Transverse colon (tissue), 3 donors: ENCODE results near the gene MMD.

ENCODE experiments used
- EP300 ChIP-seq: sonication (generic); formaldehyde crosslinking; IDR thresholded peaks from one replicate; pipeline ENCODE4 v1.6.1; 2017; ENCODE audit warnings: antibody characterized with exemption, low read depth
- TF ChIP-seq, protein P1 (sequence below), 5 experiments: fragments of 200-600 bp in 3 of 5; fragments of 450-650 bp in 2 of 5; sonication (generic) in 3 of 5; IDR thresholded peaks; 1 replicate in 2 of 5; 2 replicates in 3 of 5; pipeline ENCODE4 v1.5.1; 2016 to 2017; ENCODE audit warnings: antibody characterized with exemption in 5 of 5, inconsistent platforms in 3 of 5, mild to moderate bottlenecking in 2 of 5, moderate library complexity in 1 of 5

DNA sequence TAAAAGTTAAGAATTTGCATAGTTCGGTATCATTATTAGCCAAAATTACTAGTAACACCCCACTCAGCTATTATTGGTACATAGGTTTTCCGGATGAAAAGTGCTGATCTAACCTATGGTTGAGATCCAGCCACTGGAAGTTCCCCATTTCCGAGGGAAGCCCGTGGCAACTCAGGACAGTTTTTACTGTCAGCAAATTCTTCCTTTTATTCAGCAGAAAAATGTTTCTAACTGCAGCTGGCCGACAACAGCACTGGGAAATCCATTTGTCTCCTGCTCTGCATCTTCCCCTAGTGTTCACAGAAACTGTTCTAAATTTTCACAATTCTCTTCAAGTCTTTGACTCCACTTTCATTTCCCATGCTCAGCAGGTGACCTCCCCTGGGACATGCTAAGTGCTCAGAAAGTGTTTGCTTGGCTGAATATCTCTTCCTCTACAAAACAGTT is 15.5 kb upstream of the MMD start:
- TF ChIP-seq, protein P1, sequence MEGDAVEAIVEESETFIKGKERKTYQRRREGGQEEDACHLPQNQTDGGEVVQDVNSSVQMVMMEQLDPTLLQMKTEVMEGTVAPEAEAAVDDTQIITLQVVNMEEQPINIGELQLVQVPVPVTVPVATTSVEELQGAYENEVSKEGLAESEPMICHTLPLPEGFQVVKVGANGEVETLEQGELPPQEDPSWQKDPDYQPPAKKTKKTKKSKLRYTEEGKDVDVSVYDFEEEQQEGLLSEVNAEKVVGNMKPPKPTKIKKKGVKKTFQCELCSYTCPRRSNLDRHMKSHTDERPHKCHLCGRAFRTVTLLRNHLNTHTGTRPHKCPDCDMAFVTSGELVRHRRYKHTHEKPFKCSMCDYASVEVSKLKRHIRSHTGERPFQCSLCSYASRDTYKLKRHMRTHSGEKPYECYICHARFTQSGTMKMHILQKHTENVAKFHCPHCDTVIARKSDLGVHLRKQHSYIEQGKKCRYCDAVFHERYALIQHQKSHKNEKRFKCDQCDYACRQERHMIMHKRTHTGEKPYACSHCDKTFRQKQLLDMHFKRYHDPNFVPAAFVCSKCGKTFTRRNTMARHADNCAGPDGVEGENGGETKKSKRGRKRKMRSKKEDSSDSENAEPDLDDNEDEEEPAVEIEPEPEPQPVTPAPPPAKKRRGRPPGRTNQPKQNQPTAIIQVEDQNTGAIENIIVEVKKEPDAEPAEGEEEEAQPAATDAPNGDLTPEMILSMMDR (IDR thresholded peaks at IDR 0.05), result no peak
- no peak for TF ChIP-seq EP300
